HL-60 (cell line): Measurements from ENCODE around the gene TBCK.

Experiments
- DNase-seq, 2 experiments: peaks; one replicate each; pipeline ENCODE4 v3.0.0-alpha.2; 2010 to 2020; ENCODE audit warnings: low read depth in 1 of 2, low spot score in 1 of 2
- H3K27ac ChIP-seq: fragments of 250-450 bp; sonication (Bioruptor Pico); replicated peaks from 2 replicates; pipeline ENCODE4 v1.5.1; 2020; ENCODE audit warnings: mild to moderate bottlenecking, moderate library complexity
- H3K27me3 ChIP-seq: fragments of 250-450 bp; sonication (Bioruptor Pico); 2 replicates; pipeline ENCODE4 v1.5.1; 2021; ENCODE audit warnings: mild to moderate bottlenecking, moderate library complexity; ENCODE audit not compliant: insufficient read depth, poor library complexity, severe bottlenecking
- H3K4me3 ChIP-seq: replicated peaks from 2 replicates; pipeline ENCODE4 v1.5.1; 2011; ENCODE audit warnings: mild to moderate bottlenecking, control low read depth, low read length; ENCODE audit not compliant: insufficient read depth
- CTCF ChIP-seq: IDR thresholded peaks from one replicate; pipeline ENCODE4 v1.5.1; 2011; ENCODE audit warnings: low read length, control low read depth, inconsistent platforms; ENCODE audit not compliant: insufficient read depth
- GABPA ChIP-seq: IDR thresholded peaks from 2 replicates; pipeline ENCODE4 v1.6.1; 2012; ENCODE audit warnings: low read depth
- POLR2AphosphoS5 ChIP-seq: IDR thresholded peaks from 2 replicates; pipeline ENCODE4 v1.6.1; 2012; ENCODE audit warnings: low read depth
- REST ChIP-seq: IDR thresholded peaks from 2 replicates; pipeline ENCODE4 v1.6.1; 2012; ENCODE audit warnings: low read depth; ENCODE audit not compliant: insufficient replicate concordance
- SPI1 ChIP-seq: IDR thresholded peaks from 2 replicates; pipeline ENCODE4 v1.6.1; 2012; ENCODE audit warnings: low read depth, mild to moderate bottlenecking, borderline replicate concordance

Gene TBCK

GRCh38 chr4:106051514-106051913 lies 264.5 kb downstream of the TBCK start:
- no peak for DNase-seq
- TF ChIP-seq GABPA (no peak), REST (no peak), SPI1 (no peak), CTCF (no peak), POLR2AphosphoS5 (no peak)
- Histone ChIP-seq H3K4me3 (no peak overlapping the region), H3K27ac (no peak overlapping the region), H3K27me3 (no peaks in the 10 kb centered on the region)

- Histone ChIP-seq H3K27ac (no peak overlapping the region), H3K4me3 (no peak overlapping the region), H3K27me3 (no peaks in the 10 kb centered on the region)
- TF ChIP-seq CTCF (no peak), POLR2AphosphoS5 (no peak), REST (no peak), SPI1 (no peak), GABPA (no peak)
- DNase-seq: no peak
Observed at GRCh38 chr4:106049490-106049889, 266.5 kb downstream of the TBCK start.

GRCh38 chr4:106048250-106048971 lies 267.6 kb downstream of the TBCK start:
- TF ChIP-seq SPI1 (no peak), POLR2AphosphoS5 (no peak), CTCF (no peak), REST (no peak), GABPA (no peak)
- Histone ChIP-seq H3K4me3 (no peak overlapping the region), H3K27ac (no peak overlapping the region), H3K27me3 (no peaks in the 10 kb centered on the region)
- DNase-seq: no peak
